ENCODE results near the gene MCF2L2.

MCF2L2 gene

DNA sequence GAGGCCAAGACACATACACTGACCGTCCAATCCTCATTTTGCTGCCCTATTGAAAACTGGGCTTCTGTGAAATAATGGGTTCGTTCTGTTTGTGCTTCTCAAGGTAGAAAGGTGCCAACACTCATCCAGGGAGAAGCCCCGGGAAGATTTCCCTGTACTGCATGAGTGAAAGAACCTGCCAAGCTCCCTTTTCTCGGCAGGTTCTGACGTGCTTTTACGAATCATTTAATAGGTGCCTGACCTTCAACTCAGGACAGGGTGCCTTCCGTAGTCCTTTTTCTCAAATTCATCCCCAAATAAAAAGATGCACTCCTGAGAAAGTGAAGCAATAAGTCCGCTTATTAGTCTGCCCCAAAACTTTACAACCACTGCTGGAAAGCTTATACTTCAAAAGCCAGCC is 111.1 kb downstream of the MCF2L2 start:
- Histone ChIP-seq H3K27me3 (ENCODE audit: control insufficient read depth, insufficient read depth, low read length) (no peaks in the 10 kb centered on the region), H3K36me3 (ENCODE audit: control insufficient read depth, insufficient read depth, low read length) (no peaks in the 10 kb centered on the region), H3K4me1 (no peaks in the 10 kb centered on the region), H3K9me3 (ENCODE audit: control insufficient read depth, low read length) (no peaks in the 10 kb centered on the region), H3K4me2 (ENCODE audit: low read length) (no peak overlapping the region), H3K4me3 (ENCODE audit: low read depth, low read length) (no peak overlapping the region), H3K27ac (no peak overlapping the region), H2AFZ (no peak overlapping the region), H3K79me2 (no peaks in the 10 kb centered on the region), H3K9ac (no peak overlapping the region)
- no peak for TF ChIP-seq CTCF (IDR thresholded peaks at IDR 0.05)

GRCh38 chr3:183315739-183316138 is 112.7 kb downstream of the MCF2L2 start:
- Histone ChIP-seq H3K4me3 (ENCODE audit: low read depth, low read length) (no peak overlapping the region), H3K27ac (no peak overlapping the region), H3K4me2 (ENCODE audit: low read length) (no peak overlapping the region), H3K79me2 (no peaks in the 10 kb centered on the region), H3K9me3 (ENCODE audit: control insufficient read depth, low read length) (no peaks in the 10 kb centered on the region), H3K27me3 (ENCODE audit: control insufficient read depth, insufficient read depth, low read length) (no peaks in the 10 kb centered on the region), H3K4me1 (no peaks in the 10 kb centered on the region), H3K36me3 (ENCODE audit: control insufficient read depth, insufficient read depth, low read length) (no peaks in the 10 kb centered on the region), H3K9ac (no peak overlapping the region), H2AFZ (no peak overlapping the region)
- no peak for TF ChIP-seq CTCF (IDR thresholded peaks at IDR 0.05)

DNA sequence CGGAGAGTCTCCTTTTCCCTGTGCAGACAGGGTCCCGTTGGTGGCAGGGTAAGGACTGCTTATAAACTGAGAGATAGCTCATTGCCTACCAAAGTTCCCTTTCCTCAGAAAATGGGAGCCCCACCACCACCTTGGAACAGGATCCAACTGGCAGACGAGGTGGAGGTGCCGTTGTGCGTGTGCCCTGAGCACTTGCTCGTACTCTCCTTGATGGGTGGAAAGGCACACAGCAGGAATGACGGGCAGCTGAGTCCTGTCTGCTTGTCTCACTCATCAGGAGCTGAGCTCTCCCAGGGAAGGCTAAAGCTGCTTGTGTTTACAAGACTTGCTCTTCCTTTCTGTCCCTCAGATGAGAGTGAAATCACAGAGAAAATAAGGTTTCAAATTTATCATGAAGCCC is 114.7 kb downstream of the MCF2L2 start:
- no peak overlapping the region for H2AFZ ChIP-seq
- TF ChIP-seq CTCF (IDR thresholded peaks at IDR 0.05), result no peak
- H3K4me3 ChIP-seq (ENCODE audit: low read depth, low read length), result no peak overlapping the region
- no peaks in the 10 kb centered on the region for H3K27me3 ChIP-seq (ENCODE audit: control insufficient read depth, insufficient read depth, low read length)
- H3K4me1 ChIP-seq, result no peaks in the 10 kb centered on the region
- H3K9ac ChIP-seq, result no peak overlapping the region
- H3K79me2 ChIP-seq, result no peaks in the 10 kb centered on the region
- no peaks in the 10 kb centered on the region for H3K36me3 ChIP-seq (ENCODE audit: control insufficient read depth, insufficient read depth, low read length)
- no peak overlapping the region for H3K27ac ChIP-seq
- no peak overlapping the region for H3K4me2 ChIP-seq (ENCODE audit: low read length)
- no peaks in the 10 kb centered on the region for H3K9me3 ChIP-seq (ENCODE audit: control insufficient read depth, low read length)

- no peaks in the 10 kb centered on the region for H3K27me3 ChIP-seq (ENCODE audit: control insufficient read depth, insufficient read depth, low read length)
- H3K27ac ChIP-seq, result no peak overlapping the region
- H3K79me2 ChIP-seq, result no peaks in the 10 kb centered on the region
- no peak for TF ChIP-seq CTCF (IDR thresholded peaks at IDR 0.05)
- H2AFZ ChIP-seq, result no peak overlapping the region
- no peak overlapping the region for H3K4me3 ChIP-seq (ENCODE audit: low read depth, low read length)
- no peaks in the 10 kb centered on the region for H3K9me3 ChIP-seq (ENCODE audit: control insufficient read depth, low read length)
- H3K9ac ChIP-seq, result no peak overlapping the region
- no peaks in the 10 kb centered on the region for H3K4me1 ChIP-seq
- H3K4me2 ChIP-seq (ENCODE audit: low read length), result no peak overlapping the region
- no peaks in the 10 kb centered on the region for H3K36me3 ChIP-seq (ENCODE audit: control insufficient read depth, insufficient read depth, low read length)
These were observed 115.1 kb downstream of the MCF2L2 start for GRCh38 chr3:183313351-183313750.

- H3K4me2 ChIP-seq (ENCODE audit: low read length), result no peak overlapping the region
- TF ChIP-seq CTCF (IDR thresholded peaks at IDR 0.05), result no peak
- no peaks in the 10 kb centered on the region for H3K36me3 ChIP-seq (ENCODE audit: control insufficient read depth, insufficient read depth, low read length)
- H3K27me3 ChIP-seq (ENCODE audit: control insufficient read depth, insufficient read depth, low read length), result no peaks in the 10 kb centered on the region
- no peak overlapping the region for H3K27ac ChIP-seq
- no peak overlapping the region for H3K4me3 ChIP-seq (ENCODE audit: low read depth, low read length)
- H3K9ac ChIP-seq, result no peak overlapping the region
- H3K9me3 ChIP-seq (ENCODE audit: control insufficient read depth, low read length), result no peaks in the 10 kb centered on the region
- H3K4me1 ChIP-seq, result no peaks in the 10 kb centered on the region
- no peaks in the 10 kb centered on the region for H3K79me2 ChIP-seq
- H2AFZ ChIP-seq, result no peak overlapping the region
These were observed 116.0 kb downstream of the MCF2L2 start for GRCh38 chr3:183312433-183312832.
